NB4 (cell line): ENCODE data around the gene LEFTY2.

Experiments used
- DNase-seq: peaks from one replicate; pipeline ENCODE4 v3.0.0; 2010; ENCODE audit warnings: low read depth
- H3K4me3 ChIP-seq: one replicate; pipeline ENCODE4 v1.5.1; 2011; ENCODE audit warnings: mild to moderate bottlenecking, low read depth, low read length, moderate library complexity
- MYC ChIP-seq: IDR thresholded peaks from 2 replicates; pipeline ENCODE4 v1.6.1; 2011; ENCODE audit warnings: low read depth, low read length
- POLR2A ChIP-seq: IDR thresholded peaks from 2 replicates; pipeline ENCODE4 v1.6.1; 2011; ENCODE audit warnings: mild to moderate bottlenecking; ENCODE audit not compliant: insufficient read length; ENCODE audit errors: extremely low read depth
- TF ChIP-seq, protein P1 (sequence below): IDR thresholded peaks from one replicate; pipeline ENCODE4 v1.5.1; 2012; ENCODE audit warnings: low read depth, low read length
- TF ChIP-seq, protein P2 (sequence below): IDR thresholded peaks from 2 replicates; pipeline ENCODE4 v1.6.1; 2011; ENCODE audit warnings: low read depth, low read length

Gene LEFTY2

DNA sequence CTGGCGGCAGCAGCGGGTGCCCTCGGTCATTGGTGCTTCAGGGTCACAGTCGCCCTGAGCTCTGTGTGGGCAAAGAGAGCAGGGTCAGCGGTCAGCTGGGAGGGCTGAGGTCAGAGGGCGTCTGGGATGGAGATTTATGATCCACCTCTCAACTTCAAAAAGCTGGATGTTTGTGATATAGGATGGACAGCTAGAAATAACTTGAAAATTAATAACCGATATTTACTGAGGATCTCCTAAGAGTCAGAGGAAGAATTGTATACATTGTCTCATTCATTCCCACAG lies 54.0 kb downstream of the LEFTY2 start:
- H3K4me3 ChIP-seq, result no peak overlapping the region
- no peak for DNase-seq
- TF ChIP-seq, protein P1, sequence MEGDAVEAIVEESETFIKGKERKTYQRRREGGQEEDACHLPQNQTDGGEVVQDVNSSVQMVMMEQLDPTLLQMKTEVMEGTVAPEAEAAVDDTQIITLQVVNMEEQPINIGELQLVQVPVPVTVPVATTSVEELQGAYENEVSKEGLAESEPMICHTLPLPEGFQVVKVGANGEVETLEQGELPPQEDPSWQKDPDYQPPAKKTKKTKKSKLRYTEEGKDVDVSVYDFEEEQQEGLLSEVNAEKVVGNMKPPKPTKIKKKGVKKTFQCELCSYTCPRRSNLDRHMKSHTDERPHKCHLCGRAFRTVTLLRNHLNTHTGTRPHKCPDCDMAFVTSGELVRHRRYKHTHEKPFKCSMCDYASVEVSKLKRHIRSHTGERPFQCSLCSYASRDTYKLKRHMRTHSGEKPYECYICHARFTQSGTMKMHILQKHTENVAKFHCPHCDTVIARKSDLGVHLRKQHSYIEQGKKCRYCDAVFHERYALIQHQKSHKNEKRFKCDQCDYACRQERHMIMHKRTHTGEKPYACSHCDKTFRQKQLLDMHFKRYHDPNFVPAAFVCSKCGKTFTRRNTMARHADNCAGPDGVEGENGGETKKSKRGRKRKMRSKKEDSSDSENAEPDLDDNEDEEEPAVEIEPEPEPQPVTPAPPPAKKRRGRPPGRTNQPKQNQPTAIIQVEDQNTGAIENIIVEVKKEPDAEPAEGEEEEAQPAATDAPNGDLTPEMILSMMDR, result no peak
- TF ChIP-seq MYC (no peak), POLR2A (no peak)
- TF ChIP-seq, protein P2, sequence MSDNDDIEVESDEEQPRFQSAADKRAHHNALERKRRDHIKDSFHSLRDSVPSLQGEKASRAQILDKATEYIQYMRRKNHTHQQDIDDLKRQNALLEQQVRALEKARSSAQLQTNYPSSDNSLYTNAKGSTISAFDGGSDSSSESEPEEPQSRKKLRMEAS, result no peak
